ENCODE measurements around the gene MAP3K3. TPM values are rescaled to one million over a fixed set of nuclear protein-coding genes. Genes with fewer than 3 reads are reported as not detected.

The MAP3K3 gene
- total and polyA plus RNA-seq, 12 donors, result 21.1 to 79.3 (median 47.1) TPM

DNA sequence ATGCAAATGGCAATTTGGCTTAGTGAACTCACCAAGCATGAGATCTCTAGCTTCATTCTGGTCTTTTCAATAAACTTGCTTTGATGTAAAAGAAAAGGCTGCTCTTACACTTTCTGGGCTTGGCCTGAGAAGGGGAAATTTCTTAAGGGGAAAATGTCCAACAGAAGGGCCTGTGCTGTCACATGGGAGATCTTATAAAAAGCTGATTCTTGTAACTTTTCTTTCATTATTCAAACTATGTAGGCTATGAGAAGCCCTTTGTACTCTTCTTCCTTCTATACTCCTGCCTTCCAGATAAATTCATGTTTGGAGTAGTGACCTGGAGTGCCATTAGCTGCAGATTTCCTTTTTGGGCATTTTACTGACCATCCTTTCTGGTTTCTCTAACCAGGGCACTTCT lies 60.8 kb downstream of the MAP3K3 start:
- no peaks in the 10 kb centered on the region for H3K9me3 ChIP-seq
- DNase-seq (no peak), ATAC-seq (no peak)
- TF ChIP-seq, protein P1, sequence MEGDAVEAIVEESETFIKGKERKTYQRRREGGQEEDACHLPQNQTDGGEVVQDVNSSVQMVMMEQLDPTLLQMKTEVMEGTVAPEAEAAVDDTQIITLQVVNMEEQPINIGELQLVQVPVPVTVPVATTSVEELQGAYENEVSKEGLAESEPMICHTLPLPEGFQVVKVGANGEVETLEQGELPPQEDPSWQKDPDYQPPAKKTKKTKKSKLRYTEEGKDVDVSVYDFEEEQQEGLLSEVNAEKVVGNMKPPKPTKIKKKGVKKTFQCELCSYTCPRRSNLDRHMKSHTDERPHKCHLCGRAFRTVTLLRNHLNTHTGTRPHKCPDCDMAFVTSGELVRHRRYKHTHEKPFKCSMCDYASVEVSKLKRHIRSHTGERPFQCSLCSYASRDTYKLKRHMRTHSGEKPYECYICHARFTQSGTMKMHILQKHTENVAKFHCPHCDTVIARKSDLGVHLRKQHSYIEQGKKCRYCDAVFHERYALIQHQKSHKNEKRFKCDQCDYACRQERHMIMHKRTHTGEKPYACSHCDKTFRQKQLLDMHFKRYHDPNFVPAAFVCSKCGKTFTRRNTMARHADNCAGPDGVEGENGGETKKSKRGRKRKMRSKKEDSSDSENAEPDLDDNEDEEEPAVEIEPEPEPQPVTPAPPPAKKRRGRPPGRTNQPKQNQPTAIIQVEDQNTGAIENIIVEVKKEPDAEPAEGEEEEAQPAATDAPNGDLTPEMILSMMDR (IDR thresholded peaks at IDR 0.05), result no peak
- peaks cover 0 to 98% (median 37%) of the 10 kb centered on the region in 9 donors for H3K36me3 ChIP-seq
- no peak overlapping the region for H3K27ac ChIP-seq
- no peak overlapping the region for H3K4me3 ChIP-seq
- peaks cover 0 to 33% (median 19%) of the 10 kb centered on the region in 9 donors for H3K4me1 ChIP-seq
- intact Hi-C loops (cut with DNase I), result no loop called here
- H3K27me3 ChIP-seq, result no peaks in the 10 kb centered on the region

DNA sequence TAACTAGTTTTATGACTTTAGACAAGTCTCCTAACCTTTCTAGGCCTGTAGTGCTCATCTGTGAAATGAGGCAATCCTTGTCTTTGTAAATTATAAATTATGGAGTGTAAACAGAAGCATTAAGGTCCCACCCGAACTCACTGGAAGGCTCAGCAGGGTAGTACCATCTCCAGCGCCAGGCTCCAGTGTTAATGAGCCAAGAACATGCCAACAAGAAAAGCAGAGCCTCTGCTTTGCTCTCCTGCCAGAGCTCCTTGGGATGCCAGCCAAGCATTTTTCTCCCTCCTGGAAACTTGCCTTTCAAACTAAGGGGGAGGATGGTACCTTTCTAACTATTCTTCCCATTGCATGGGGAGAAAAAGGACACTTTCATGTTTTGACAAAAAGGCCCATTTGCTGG lies 62.8 kb downstream of the MAP3K3 start:
- no peaks in the 10 kb centered on the region for H3K27me3 ChIP-seq
- DNase-seq, result no peak
- H3K27ac ChIP-seq, result no peak overlapping the region
- no peaks in the 10 kb centered on the region for H3K9me3 ChIP-seq
- peak in 3 of 8 donors; percentile 32 to 49 (median 34) for ATAC-seq
- H3K4me3 ChIP-seq, result no peak overlapping the region
- WGBS, 2 donors, result 55 to 58% methylated on average over 2 of the region's 2 CpGs
- H3K4me1 ChIP-seq, result peaks cover 0 to 29% (median 14%) of the 10 kb centered on the region in 9 donors
- intact Hi-C loops (cut with DNase I), result no loop called here
- H3K36me3 ChIP-seq, result peaks cover 0 to 98% (median 53%) of the 10 kb centered on the region in 9 donors
- TF ChIP-seq, protein P1 (IDR thresholded peaks at IDR 0.05), result no peak

DNA sequence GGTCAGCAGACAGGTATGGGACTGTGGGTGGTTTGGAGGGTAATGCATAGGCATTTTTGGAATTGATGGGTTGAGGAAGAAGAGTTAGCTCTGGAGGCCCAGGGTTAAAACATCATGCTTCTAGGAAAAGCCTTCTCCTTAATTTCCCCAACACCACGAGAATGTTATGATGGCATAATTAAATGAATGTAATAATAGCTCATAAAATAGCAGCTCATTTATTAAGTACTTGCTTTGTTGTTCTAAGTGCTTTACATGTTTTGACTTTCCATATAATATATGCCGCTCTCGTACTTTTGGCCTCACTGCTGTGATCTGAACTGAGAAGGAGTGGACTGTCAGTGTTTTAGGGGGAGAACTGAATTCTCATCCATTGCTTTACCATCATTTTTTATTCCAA lies 63.4 kb downstream of the MAP3K3 start:
- peaks cover 0 to 98% (median 59%) of the 10 kb centered on the region in 9 donors for H3K36me3 ChIP-seq
- no peaks in the 10 kb centered on the region for H3K27me3 ChIP-seq
- intact Hi-C loops (cut with DNase I), result no loop called here
- H3K4me1 ChIP-seq, result peaks cover 0 to 29% (median 13%) of the 10 kb centered on the region in 9 donors
- no peak overlapping the region for H3K27ac ChIP-seq
- ATAC-seq (no peak), DNase-seq (no peak)
- TF ChIP-seq, protein P1 (IDR thresholded peaks at IDR 0.05), result no peak
- no peaks in the 10 kb centered on the region for H3K9me3 ChIP-seq
- 95 to 98% methylated on average over 3 of the region's 3 CpGs for WGBS, 2 donors
- no peak overlapping the region for H3K4me3 ChIP-seq

DNA sequence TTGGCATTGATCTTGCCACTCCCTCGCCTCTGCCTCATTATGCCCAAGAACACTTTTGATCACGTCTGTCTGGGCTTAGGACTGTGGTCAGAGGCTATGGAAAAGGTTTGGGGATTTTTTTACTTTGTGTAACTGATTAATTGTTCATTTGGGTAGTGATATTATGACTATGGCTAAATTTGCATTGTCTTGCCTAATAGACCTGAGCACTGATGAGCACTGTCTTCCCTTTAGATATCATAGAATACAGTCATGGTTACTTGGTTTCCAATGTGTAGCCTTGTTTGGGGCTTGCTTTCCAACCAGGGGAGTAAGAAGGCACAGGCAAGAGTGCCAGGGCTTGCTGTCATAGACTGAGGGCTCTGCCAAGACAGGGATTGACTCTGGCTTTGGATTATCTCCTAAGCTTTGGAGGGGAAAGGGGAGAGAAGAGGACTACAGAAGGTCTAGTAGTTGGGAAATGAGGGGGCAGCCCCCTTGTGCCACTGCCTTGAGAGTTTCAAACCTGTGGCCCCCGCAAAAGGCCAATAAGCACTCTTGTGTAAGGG lies 64.0 kb downstream of the MAP3K3 start:
- ATAC-seq, result peak in 2 of 8 donors; percentile 27 to 32
- H3K4me3 ChIP-seq, result no peak overlapping the region
- WGBS, 2 donors, result 97 to 99% methylated on average over 3 of the region's 3 CpGs

More for the DNA sequence above, 64.0 kb downstream of the MAP3K3 start:
- Histone ChIP-seq H3K36me3 (peaks cover 0 to 98% (median 65%) of the 10 kb centered on the region in 9 donors), H3K4me1 (peaks cover 0 to 25% (median 8%) of the 10 kb centered on the region in 9 donors), H3K27ac (no peak overlapping the region), H3K27me3 (no peaks in the 10 kb centered on the region), H3K9me3 (no peaks in the 10 kb centered on the region)
- intact Hi-C loops (cut with DNase I), result no loop called here
- TF ChIP-seq, protein P1 (IDR thresholded peaks at IDR 0.05), result no peak
- DNase-seq, result no peak

Measured in heart right ventricle (tissue), 16 donors.